NT2/D1 (cell line): Measurements from ENCODE around the gene KIAA1328.

Source experiments
- SUZ12 ChIP-seq: IDR thresholded peaks from 2 replicates; pipeline ENCODE4 v1.6.1; 2011; ENCODE audit not compliant: insufficient read length, insufficient read depth; ENCODE audit errors: extremely low read depth
- ZNF274 ChIP-seq: IDR thresholded peaks from 2 replicates; pipeline ENCODE4 v1.6.1; 2011; ENCODE audit warnings: mild to moderate bottlenecking, low read depth, low read length

DNA sequence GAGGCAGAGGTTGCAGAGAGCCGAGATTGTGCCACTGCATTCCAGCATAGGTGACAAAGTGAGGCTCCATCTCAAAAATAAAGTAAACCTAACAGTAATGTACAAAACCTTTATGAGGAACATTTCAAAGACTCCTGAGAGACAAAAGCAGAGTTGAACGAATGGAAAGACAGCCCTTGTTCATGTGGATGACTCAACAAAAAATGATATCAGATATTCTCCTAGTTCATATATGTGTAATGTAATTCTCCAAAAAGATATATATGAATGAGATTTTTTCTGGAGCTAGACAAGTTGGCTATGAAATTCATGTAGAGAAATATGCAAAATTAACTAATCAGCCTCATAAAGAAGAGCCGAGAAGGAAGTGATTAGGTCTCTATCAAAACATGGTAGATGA, 61.7 kb downstream of the KIAA1328 start:
- no peak for TF ChIP-seq SUZ12
- no peak for TF ChIP-seq ZNF274
